Mesendoderm (in vitro differentiated cells): ENCODE data around the gene SLC25A48.
"Not testable (repeated sequence)": the region's sequence is repeated elsewhere in the genome, so short reads cannot be mapped to it uniquely, and the experiment has no call there.

Experiments
- DNase-seq: peaks from one replicate; pipeline ENCODE4 v3.0.0; 2013
- H2AK5ac ChIP-seq: 2 replicates; pipeline ENCODE4 v1.6.1; 2013; ENCODE audit warnings: low read length, inconsistent platforms
- H2BK120ac ChIP-seq: 2 replicates; pipeline ENCODE4 v1.6.1; 2013; ENCODE audit warnings: low read depth, mild to moderate bottlenecking, low read length, moderate library complexity, mixed read lengths
- H2BK15ac ChIP-seq: replicated peaks from 2 replicates; pipeline ENCODE4 v1.6.1; 2013; ENCODE audit warnings: low read depth, mild to moderate bottlenecking, moderate library complexity
- H2BK5ac ChIP-seq: 2 replicates; pipeline ENCODE4 v1.6.1; 2013; ENCODE audit warnings: low read length, inconsistent platforms
- H3K18ac ChIP-seq: 2 replicates; pipeline ENCODE4 v1.6.1; 2013; ENCODE audit warnings: mild to moderate bottlenecking, low read length, mixed read lengths
- H3K23ac ChIP-seq: one replicate; pipeline ENCODE4 v1.6.1; 2013; ENCODE audit warnings: low read length
- H3K27ac ChIP-seq: 2 replicates; pipeline ENCODE4 v1.5.1; 2013; ENCODE audit warnings: low read depth, mild to moderate bottlenecking, inconsistent platforms, low read length, moderate library complexity
- H3K27me3 ChIP-seq: 2 replicates; pipeline ENCODE4 v1.6.1; 2013; ENCODE audit warnings: low read length, control low read depth, mild to moderate bottlenecking, inconsistent platforms; ENCODE audit not compliant: insufficient read depth, poor library complexity
- H3K36me3 ChIP-seq: 2 replicates; pipeline ENCODE4 v1.6.1; 2013; ENCODE audit warnings: low read length, inconsistent platforms; ENCODE audit not compliant: control insufficient read depth, insufficient read depth
- H3K4ac ChIP-seq: one replicate; pipeline ENCODE4 v1.6.1; 2013; ENCODE audit warnings: low read depth, mild to moderate bottlenecking, low read length, moderate library complexity
- H3K4me1 ChIP-seq: 2 replicates; pipeline ENCODE4 v1.6.1; 2013; ENCODE audit warnings: low read depth, low read length, inconsistent platforms; ENCODE audit not compliant: control insufficient read depth
- H3K4me2 ChIP-seq: 2 replicates; pipeline ENCODE4 v1.6.1; 2013; ENCODE audit warnings: low read length
- H3K4me3 ChIP-seq: 2 replicates; pipeline ENCODE4 v1.5.1; 2013; ENCODE audit warnings: mild to moderate bottlenecking, low read length
- H3K56ac ChIP-seq: one replicate; pipeline ENCODE4 v1.6.1; 2013; ENCODE audit warnings: low read length
- H3K79me1 ChIP-seq: 2 replicates; pipeline ENCODE4 v1.6.1; 2013; ENCODE audit warnings: low read length, inconsistent platforms
- H3K79me2 ChIP-seq: 2 replicates; pipeline ENCODE4 v1.6.1; 2013; ENCODE audit warnings: mild to moderate bottlenecking, low read length; ENCODE audit not compliant: control insufficient read depth, insufficient read depth
- H3K9ac ChIP-seq: 2 replicates; pipeline ENCODE4 v1.6.1; 2013; ENCODE audit warnings: low read length, inconsistent platforms
- H4K5ac ChIP-seq: one replicate; pipeline ENCODE4 v1.6.1; 2013; ENCODE audit warnings: low read length
- H4K8ac ChIP-seq: one replicate; pipeline ENCODE4 v1.6.1; 2013; ENCODE audit warnings: low read depth, mild to moderate bottlenecking, control low read depth, low read length, moderate library complexity
- WGBS: extraction: QIAGEN DNeasy Blood & Tissue Kit; methylation state at CpG from one replicate; pipeline ENCODE4 v1.1.7; 2013; ENCODE audit warnings: low lambda C conversion rate, missing lambda C conversion rate; ENCODE audit not compliant: insufficient coverage; ENCODE audit errors: extremely low coverage; 5-methylcytosine and 5-hydroxymethylcytosine counted together

The SLC25A48 gene

GRCh38 chr5:135835766-135836165 is 1.3 kb downstream of the SLC25A48 start:
- Histone ChIP-seq H3K27ac (no peak overlapping the region), H3K79me1 (no peaks in the 10 kb centered on the region), H2BK5ac (no peak overlapping the region), H3K23ac (no peak overlapping the region), H3K4me1 (no peaks in the 10 kb centered on the region), H3K27me3 (peaks cover 3% of the 10 kb centered on the region), H2AK5ac (no peak overlapping the region), H3K4me3 (no peak overlapping the region), H2BK15ac (no peak overlapping the region), H3K18ac (no peak overlapping the region), H3K56ac (no peak overlapping the region), H3K36me3 (no peaks in the 10 kb centered on the region), H3K4ac (no peak overlapping the region), H3K9ac (no peak overlapping the region), H4K5ac (no peak overlapping the region), H2BK120ac (no peak overlapping the region), H4K8ac (no peak overlapping the region), H3K79me2 (no peaks in the 10 kb centered on the region), H3K4me2 (no peak overlapping the region)
- no peak for DNase-seq
- no CpG with 5 or more reads among the region's 7 CpGs for WGBS

- H2BK15ac ChIP-seq, H3K4me3 ChIP-seq, H3K27ac ChIP-seq, H2AK5ac ChIP-seq, DNase-seq, H3K36me3 ChIP-seq, H2BK5ac ChIP-seq, H2BK120ac ChIP-seq, H3K9ac ChIP-seq, H3K23ac ChIP-seq, H3K4me1 ChIP-seq, H4K5ac ChIP-seq, H3K4me2 ChIP-seq, H3K4ac ChIP-seq, H3K79me1 ChIP-seq, H3K79me2 ChIP-seq, H4K8ac ChIP-seq, H3K18ac ChIP-seq, H3K27me3 ChIP-seq, H3K56ac ChIP-seq: not testable (repeated sequence)
Observed at GRCh38 chr5:135838395-135838794, 3.9 kb downstream of the SLC25A48 start.

- DNase-seq: no peak
- Histone ChIP-seq H3K79me1 (no peaks in the 10 kb centered on the region), H3K23ac (no peak overlapping the region), H3K4me2 (no peak overlapping the region), H3K27me3 (peaks cover 3% of the 10 kb centered on the region), H3K9ac (no peak overlapping the region), H2AK5ac (no peak overlapping the region), H3K4me3 (no peak overlapping the region), H3K27ac (no peak overlapping the region), H2BK120ac (no peak overlapping the region), H3K36me3 (no peaks in the 10 kb centered on the region), H3K4ac (no peak overlapping the region), H4K5ac (no peak overlapping the region), H4K8ac (no peak overlapping the region), H2BK5ac (no peak overlapping the region), H3K56ac (no peak overlapping the region), H3K79me2 (no peaks in the 10 kb centered on the region), H3K18ac (no peak overlapping the region), H3K4me1 (no peaks in the 10 kb centered on the region), H2BK15ac (no peak overlapping the region)
- WGBS: no CpG with 5 or more reads among the region's 4 CpGs
Observed at GRCh38 chr5:135839566-135839965, 5.1 kb downstream of the SLC25A48 start.

GRCh38 chr5:135840959-135841358 is 6.5 kb downstream of the SLC25A48 start:
- no peak overlapping the region for H3K27ac ChIP-seq
- no peak overlapping the region for H4K8ac ChIP-seq
- no peaks in the 10 kb centered on the region for H3K27me3 ChIP-seq
- no peak overlapping the region for H2BK5ac ChIP-seq
- H3K23ac ChIP-seq: no peak overlapping the region
- no peak overlapping the region for H2AK5ac ChIP-seq
- DNase-seq: no peak
- no peak overlapping the region for H2BK120ac ChIP-seq
- no peak overlapping the region for H3K4me3 ChIP-seq
- WGBS: no CpG with 5 or more reads among the region's 4 CpGs
- H3K36me3 ChIP-seq: no peaks in the 10 kb centered on the region
- no peak overlapping the region for H3K4ac ChIP-seq
- no peaks in the 10 kb centered on the region for H3K79me1 ChIP-seq
- H3K9ac ChIP-seq: no peak overlapping the region
- no peak overlapping the region for H4K5ac ChIP-seq
- no peak overlapping the region for H3K56ac ChIP-seq
- no peak overlapping the region for H2BK15ac ChIP-seq
- no peaks in the 10 kb centered on the region for H3K79me2 ChIP-seq
- no peaks in the 10 kb centered on the region for H3K4me1 ChIP-seq
- H3K18ac ChIP-seq: no peak overlapping the region
- no peak overlapping the region for H3K4me2 ChIP-seq

- no CpG with 5 or more reads among the region's 4 CpGs for WGBS
- H2BK15ac ChIP-seq: no peak overlapping the region
- H3K9ac ChIP-seq: no peak overlapping the region
- H3K36me3 ChIP-seq: no peaks in the 10 kb centered on the region
- H3K27ac ChIP-seq: no peak overlapping the region
- H3K79me1 ChIP-seq: no peaks in the 10 kb centered on the region
- no peak overlapping the region for H3K56ac ChIP-seq
- no peak overlapping the region for H2BK5ac ChIP-seq
- no peak overlapping the region for H3K23ac ChIP-seq
- no peak overlapping the region for H2BK120ac ChIP-seq
- H3K4me1 ChIP-seq: no peaks in the 10 kb centered on the region
- no peaks in the 10 kb centered on the region for H3K27me3 ChIP-seq
- H3K4ac ChIP-seq: no peak overlapping the region
- H2AK5ac ChIP-seq: no peak overlapping the region
- no peaks in the 10 kb centered on the region for H3K79me2 ChIP-seq
- no peak overlapping the region for H3K18ac ChIP-seq
- no peak overlapping the region for H4K8ac ChIP-seq
- DNase-seq: no peak
- H4K5ac ChIP-seq: no peak overlapping the region
- H3K4me2 ChIP-seq: no peak overlapping the region
- no peak overlapping the region for H3K4me3 ChIP-seq
Observed at GRCh38 chr5:135842737-135843136, 8.3 kb downstream of the SLC25A48 start.

- H3K4me2 ChIP-seq: no peak overlapping the region
- no peaks in the 10 kb centered on the region for H3K79me2 ChIP-seq
- H3K36me3 ChIP-seq: no peaks in the 10 kb centered on the region
- no peak overlapping the region for H2BK5ac ChIP-seq
- H3K4me3 ChIP-seq: no peak overlapping the region
- H3K18ac ChIP-seq: no peak overlapping the region
- no peak overlapping the region for H3K27ac ChIP-seq
- H4K8ac ChIP-seq: no peak overlapping the region
- WGBS: no CpG with 5 or more reads among the region's 6 CpGs
- H2BK15ac ChIP-seq: no peak overlapping the region
- H4K5ac ChIP-seq: no peak overlapping the region
- no peak overlapping the region for H3K9ac ChIP-seq
- H3K56ac ChIP-seq: no peak overlapping the region
- no peaks in the 10 kb centered on the region for H3K4me1 ChIP-seq
- H2BK120ac ChIP-seq: no peak overlapping the region
- H3K4ac ChIP-seq: no peak overlapping the region
- no peak overlapping the region for H2AK5ac ChIP-seq
- no peak for DNase-seq
- no peak overlapping the region for H3K23ac ChIP-seq
- no peaks in the 10 kb centered on the region for H3K79me1 ChIP-seq
- no peaks in the 10 kb centered on the region for H3K27me3 ChIP-seq
Observed at GRCh38 chr5:135843571-135844337, 9.3 kb downstream of the SLC25A48 start.
